Activated naive CD8-positive, alpha-beta T cell treated with anti-CD3 and anti-CD28 coated beads, Interleukin-2, amount 50 U/mL, for 16 hours (primary cell): ENCODE measurements around the gene ODF2.

Source experiments
- DNase-seq: peaks from one replicate; pipeline ENCODE4 v3.0.0-alpha.2; 2020; ENCODE audit warnings: low read depth, low spot score

The ODF2 gene

GRCh38 chr9:128526720-128527119, 70.9 kb downstream of the ODF2 start:
- DNase-seq = no peak

GRCh38 chr9:128528445-128529160, 72.8 kb downstream of the ODF2 start:
- DNase-seq = no peak

- no peak for DNase-seq
These were observed 73.4 kb downstream of the ODF2 start for GRCh38 chr9:128529191-128529590.

- no peak for DNase-seq
These were observed 76.8 kb downstream of the ODF2 start for GRCh38 chr9:128532581-128532980.

GRCh38 chr9:128540634-128541360, 85.0 kb downstream of the ODF2 start:
- no peak for DNase-seq

GRCh38 chr9:128546504-128546903, 90.7 kb downstream of the ODF2 start:
- no peak for DNase-seq

GRCh38 chr9:128548876-128549275, 93.1 kb downstream of the ODF2 start:
- DNase-seq = no peak

GRCh38 chr9:128550226-128550625, 94.4 kb downstream of the ODF2 start:
- no peak for DNase-seq
